GM19395 (cell line): ENCODE measurements around the gene UNCX.

ENCODE experiments used
- ATAC-seq: cut with Tn5 transposase; IDR thresholded peaks from one replicate; pipeline ENCODE4 v1.9.1; 2021; ENCODE audit warnings: mild to moderate bottlenecking, moderate library complexity; ENCODE audit not compliant: unreplicated experiment

Gene UNCX

GRCh38 chr7:1242606-1243289 is 10.1 kb downstream of the UNCX start:
- no peak for ATAC-seq

GRCh38 chr7:1243290-1243963 is 10.8 kb downstream of the UNCX start:
- ATAC-seq: no peak

GRCh38 chr7:1243964-1244416 is 11.3 kb downstream of the UNCX start:
- ATAC-seq: no peak

- ATAC-seq: no peak
Observed at GRCh38 chr7:1244700-1245523, 12.2 kb downstream of the UNCX start.

- no peak for ATAC-seq
Observed at GRCh38 chr7:1245524-1246050, 12.9 kb downstream of the UNCX start.

GRCh38 chr7:1246160-1246870 is 13.6 kb downstream of the UNCX start:
- ATAC-seq: no peak

GRCh38 chr7:1246871-1247526 is 14.3 kb downstream of the UNCX start:
- no peak for ATAC-seq

- no peak for ATAC-seq
Observed at GRCh38 chr7:1247527-1248041, 14.9 kb downstream of the UNCX start.

- ATAC-seq: no peak
Observed at GRCh38 chr7:1248143-1248915, 15.7 kb downstream of the UNCX start.

GRCh38 chr7:1248916-1249581 is 16.4 kb downstream of the UNCX start:
- ATAC-seq: no peak

- ATAC-seq: no peak
Observed at GRCh38 chr7:1249731-1250130, 17.1 kb downstream of the UNCX start.

- ATAC-seq: no peak
Observed at GRCh38 chr7:1250901-1251300, 18.2 kb downstream of the UNCX start.

GRCh38 chr7:1251796-1252539 is 19.3 kb downstream of the UNCX start:
- ATAC-seq: no peak

- no peak for ATAC-seq
Observed at GRCh38 chr7:1252540-1253090, 19.9 kb downstream of the UNCX start.

GRCh38 chr7:1253681-1254181 is 21.1 kb downstream of the UNCX start:
- ATAC-seq: no peak

- ATAC-seq: no peak
Observed at GRCh38 chr7:1254281-1255079, 21.8 kb downstream of the UNCX start.
